ENCODE data around the gene SLC52A3.
A peak's percentile ranks its signal among the peaks of the same experiment; 100 is the strongest.
"Not testable (repeated sequence)": the region's sequence is repeated elsewhere in the genome, so short reads cannot be mapped to it uniquely, and the experiment has no call there.

The SLC52A3 gene

GRCh38 chr20:768426-768978 lies at the start of gene SLC52A3:
Gene SLC52A3 (minus strand): TSS chr20:768500. CDS start chr20:765774, 2,726 bp downstream.
- H3K4me3 ChIP-seq (ENCODE audit: low read length), result no peak within 1 kb of the TSS
- peaks cover 6% of the 10 kb centered on the region for H3K9me3 ChIP-seq (ENCODE audit: control insufficient read depth, low read length)
- no peaks in the 10 kb centered on the region for H3K36me3 ChIP-seq (ENCODE audit: control insufficient read depth, insufficient read depth, low read length, severe bottlenecking)
- H3K4me1 ChIP-seq (ENCODE audit: control insufficient read depth, insufficient read depth, low read length), result no peaks in the 10 kb centered on the region
- H3K27me3 ChIP-seq (replicated peaks; ENCODE audit: control insufficient read depth, insufficient read depth, low read length), result peaks cover 43% of the 10 kb centered on the region
- no peak within 1 kb of the TSS for H3K9ac ChIP-seq (ENCODE audit: low read length)
- no peak for DNase-seq (ENCODE audit: low read depth)

DNA sequence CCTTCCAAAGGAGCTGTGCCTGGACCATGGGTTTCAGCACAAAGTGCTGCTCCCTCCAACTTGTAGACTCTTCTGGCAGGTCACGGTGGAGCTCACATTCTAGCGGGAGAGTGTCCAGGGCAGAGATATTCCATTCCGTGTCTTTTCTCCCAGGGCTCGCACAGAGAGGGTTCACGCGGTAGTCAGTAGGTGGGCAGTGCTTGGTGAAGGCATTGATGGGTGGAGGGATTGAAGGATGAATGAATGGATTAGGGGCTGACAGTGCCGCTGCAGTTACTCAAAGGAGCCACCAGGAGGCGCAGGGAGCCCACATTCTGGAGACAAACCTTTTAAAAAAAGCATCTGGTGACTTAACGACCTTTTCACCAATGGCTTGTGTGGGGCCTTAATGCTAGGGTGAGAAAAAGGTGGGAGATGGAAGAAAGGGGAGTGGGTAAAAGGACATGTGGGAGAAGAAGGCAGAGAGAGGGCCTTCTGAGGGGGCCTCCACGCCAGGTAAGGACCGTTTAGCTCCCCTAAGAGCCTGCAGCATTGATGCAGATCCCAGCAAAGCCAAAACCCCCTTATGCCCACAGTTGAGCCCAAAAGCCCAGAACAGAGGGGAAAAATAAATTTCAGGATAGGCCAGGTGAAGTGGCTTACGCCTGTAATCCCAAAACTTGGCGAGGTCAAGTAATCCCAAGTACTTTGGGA lies 47.8 kb upstream of the SLC52A3 start:
- DNase-seq (ENCODE audit: low read depth), result peak; percentile 84
- H3K4me1 ChIP-seq (ENCODE audit: control insufficient read depth, insufficient read depth, low read length), result no peaks in the 10 kb centered on the region
- H3K9me3 ChIP-seq (ENCODE audit: control insufficient read depth, low read length), result no peaks in the 10 kb centered on the region
- H3K9ac ChIP-seq (ENCODE audit: low read length), result no peak overlapping the region
- H3K27me3 ChIP-seq (replicated peaks; ENCODE audit: control insufficient read depth, insufficient read depth, low read length), result peaks cover 30% of the 10 kb centered on the region
- no peak overlapping the region for H3K4me3 ChIP-seq (ENCODE audit: low read length)
- H3K36me3 ChIP-seq (ENCODE audit: control insufficient read depth, insufficient read depth, low read length, severe bottlenecking), result no peaks in the 10 kb centered on the region

- Histone ChIP-seq H3K4me3 (ENCODE audit: low read length) (no peak overlapping the region), H3K4me1 (ENCODE audit: control insufficient read depth, insufficient read depth, low read length) (no peaks in the 10 kb centered on the region), H3K27me3 (replicated peaks; ENCODE audit: control insufficient read depth, insufficient read depth, low read length) (peaks cover 30% of the 10 kb centered on the region), H3K36me3 (ENCODE audit: control insufficient read depth, insufficient read depth, low read length, severe bottlenecking) (no peaks in the 10 kb centered on the region), H3K9me3 (ENCODE audit: control insufficient read depth, low read length) (no peaks in the 10 kb centered on the region), H3K9ac (ENCODE audit: low read length) (no peak overlapping the region)
- DNase-seq (ENCODE audit: low read depth), result no peak
Observed at GRCh38 chr20:815226-815625, 46.9 kb upstream of the SLC52A3 start.

- Histone ChIP-seq H3K36me3 (ENCODE audit: control insufficient read depth, insufficient read depth, low read length, severe bottlenecking) (no peaks in the 10 kb centered on the region), H3K9me3 (ENCODE audit: control insufficient read depth, low read length) (no peaks in the 10 kb centered on the region), H3K9ac (ENCODE audit: low read length) (no peak overlapping the region), H3K27me3 (replicated peaks; ENCODE audit: control insufficient read depth, insufficient read depth, low read length) (peaks cover 29% of the 10 kb centered on the region), H3K4me3 (ENCODE audit: low read length) (no peak overlapping the region), H3K4me1 (ENCODE audit: control insufficient read depth, insufficient read depth, low read length) (no peaks in the 10 kb centered on the region)
- no peak for DNase-seq (ENCODE audit: low read depth)
Observed at GRCh38 chr20:813390-813789, 45.1 kb upstream of the SLC52A3 start.

DNA sequence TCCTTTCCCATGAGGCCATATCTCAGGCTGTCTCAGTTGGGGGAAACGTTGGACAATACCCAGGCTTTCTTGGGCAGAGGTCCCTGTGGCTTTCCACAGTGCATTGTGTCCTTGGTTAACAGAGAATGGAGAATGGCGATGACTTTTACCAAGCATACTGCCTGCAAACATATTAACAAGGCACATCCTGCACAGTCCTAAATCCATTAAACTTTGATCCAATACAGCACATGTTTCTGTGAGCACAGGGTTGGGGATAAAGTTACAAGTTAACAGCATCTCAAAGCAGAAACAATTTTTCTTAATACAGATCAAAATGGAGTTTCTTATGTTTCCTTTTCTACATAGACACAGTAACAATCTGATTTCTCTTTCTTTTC lies 44.1 kb upstream of the SLC52A3 start:
- not testable (repeated sequence) for H3K36me3 ChIP-seq (ENCODE audit: control insufficient read depth, insufficient read depth, low read length, severe bottlenecking); H3K9ac ChIP-seq (ENCODE audit: low read length); H3K9me3 ChIP-seq (ENCODE audit: control insufficient read depth, low read length); DNase-seq (ENCODE audit: low read depth); H3K4me3 ChIP-seq (ENCODE audit: low read length); H3K4me1 ChIP-seq (ENCODE audit: control insufficient read depth, insufficient read depth, low read length)
- peaks cover 29% of the 10 kb centered on the region for H3K27me3 ChIP-seq (replicated peaks; ENCODE audit: control insufficient read depth, insufficient read depth, low read length)

DNA sequence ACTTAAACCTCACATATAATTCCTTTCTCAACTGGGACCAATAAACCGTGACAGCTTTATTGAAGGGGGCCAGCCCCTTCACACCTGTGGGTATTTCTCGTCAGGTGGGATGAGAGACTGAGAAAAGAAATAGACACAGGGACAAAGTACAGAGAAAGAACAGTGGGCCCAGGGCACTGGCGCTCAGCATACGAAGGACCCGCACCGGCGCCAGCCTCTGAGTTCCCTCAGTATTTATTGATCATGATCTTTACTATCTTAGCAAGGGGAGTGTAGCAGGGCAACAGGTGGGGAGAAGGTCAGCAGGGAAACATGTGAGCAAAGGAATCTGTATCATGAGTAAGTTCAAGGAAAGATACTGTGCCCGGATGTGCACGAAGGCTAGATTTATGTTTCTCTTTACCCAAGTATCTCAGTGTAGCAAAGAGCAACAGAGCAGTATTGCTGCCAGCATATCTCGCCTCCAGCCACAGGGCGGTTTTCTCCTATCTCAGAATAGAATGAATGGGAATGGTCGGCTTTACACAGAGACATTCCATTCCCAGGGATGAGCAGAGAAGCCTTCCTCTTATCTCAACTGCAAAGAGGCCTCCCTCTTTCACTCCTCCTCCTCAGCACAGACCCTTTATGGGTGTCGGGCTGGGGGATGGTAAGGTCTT lies 43.6 kb upstream of the SLC52A3 start:
- H3K9ac ChIP-seq (ENCODE audit: low read length); H3K4me1 ChIP-seq (ENCODE audit: control insufficient read depth, insufficient read depth, low read length); H3K4me3 ChIP-seq (ENCODE audit: low read length); H3K9me3 ChIP-seq (ENCODE audit: control insufficient read depth, low read length); DNase-seq (ENCODE audit: low read depth); H3K36me3 ChIP-seq (ENCODE audit: control insufficient read depth, insufficient read depth, low read length, severe bottlenecking): not testable (repeated sequence)
- H3K27me3 ChIP-seq (replicated peaks; ENCODE audit: control insufficient read depth, insufficient read depth, low read length), result peaks cover 29% of the 10 kb centered on the region

DNA sequence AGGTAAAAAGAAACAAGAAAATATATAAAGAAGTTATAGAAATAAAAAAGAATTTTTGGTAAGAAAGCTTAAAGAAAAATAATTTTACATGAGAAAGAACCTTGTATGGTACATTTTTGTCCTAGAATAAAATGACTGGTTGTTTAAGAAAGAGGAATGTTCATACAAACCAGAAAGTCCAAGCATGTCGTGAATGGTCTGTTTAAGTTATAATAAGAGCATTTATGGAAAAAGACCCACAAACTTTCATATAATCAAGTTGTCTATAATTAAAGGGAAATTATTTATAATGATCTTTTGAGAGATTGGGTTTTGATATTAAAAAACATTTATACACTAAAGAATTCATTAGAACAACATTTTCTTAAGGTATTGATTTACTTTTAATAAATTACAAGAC lies 37.4 kb upstream of the SLC52A3 start:
- H3K4me3 ChIP-seq (ENCODE audit: low read length), result no peak overlapping the region
- peaks cover 5% of the 10 kb centered on the region for H3K27me3 ChIP-seq (replicated peaks; ENCODE audit: control insufficient read depth, insufficient read depth, low read length)
- peaks cover 20% of the 10 kb centered on the region for H3K9me3 ChIP-seq (ENCODE audit: control insufficient read depth, low read length)
- no peaks in the 10 kb centered on the region for H3K4me1 ChIP-seq (ENCODE audit: control insufficient read depth, insufficient read depth, low read length)
- H3K9ac ChIP-seq (ENCODE audit: low read length), result no peak overlapping the region
- no peaks in the 10 kb centered on the region for H3K36me3 ChIP-seq (ENCODE audit: control insufficient read depth, insufficient read depth, low read length, severe bottlenecking)
- peak; percentile 8 for DNase-seq (ENCODE audit: low read depth)

- Histone ChIP-seq H3K9me3 (ENCODE audit: control insufficient read depth, low read length) (peaks cover 18% of the 10 kb centered on the region), H3K36me3 (ENCODE audit: control insufficient read depth, insufficient read depth, low read length, severe bottlenecking) (no peaks in the 10 kb centered on the region), H3K9ac (ENCODE audit: low read length) (no peak overlapping the region), H3K27me3 (replicated peaks; ENCODE audit: control insufficient read depth, insufficient read depth, low read length) (peaks cover 3% of the 10 kb centered on the region), H3K4me1 (ENCODE audit: control insufficient read depth, insufficient read depth, low read length) (no peaks in the 10 kb centered on the region), H3K4me3 (ENCODE audit: low read length) (no peak overlapping the region)
- DNase-seq (ENCODE audit: low read depth), result no peak
Observed at GRCh38 chr20:801678-802077, 33.4 kb upstream of the SLC52A3 start.

- not testable (repeated sequence) for H3K9me3 ChIP-seq (ENCODE audit: control insufficient read depth, low read length); H3K4me1 ChIP-seq (ENCODE audit: control insufficient read depth, insufficient read depth, low read length); H3K9ac ChIP-seq (ENCODE audit: low read length); H3K27me3 ChIP-seq (replicated peaks; ENCODE audit: control insufficient read depth, insufficient read depth, low read length); H3K36me3 ChIP-seq (ENCODE audit: control insufficient read depth, insufficient read depth, low read length, severe bottlenecking); DNase-seq (ENCODE audit: low read depth); H3K4me3 ChIP-seq (ENCODE audit: low read length)
Observed at GRCh38 chr20:800026-800425, 31.7 kb upstream of the SLC52A3 start.

DNA sequence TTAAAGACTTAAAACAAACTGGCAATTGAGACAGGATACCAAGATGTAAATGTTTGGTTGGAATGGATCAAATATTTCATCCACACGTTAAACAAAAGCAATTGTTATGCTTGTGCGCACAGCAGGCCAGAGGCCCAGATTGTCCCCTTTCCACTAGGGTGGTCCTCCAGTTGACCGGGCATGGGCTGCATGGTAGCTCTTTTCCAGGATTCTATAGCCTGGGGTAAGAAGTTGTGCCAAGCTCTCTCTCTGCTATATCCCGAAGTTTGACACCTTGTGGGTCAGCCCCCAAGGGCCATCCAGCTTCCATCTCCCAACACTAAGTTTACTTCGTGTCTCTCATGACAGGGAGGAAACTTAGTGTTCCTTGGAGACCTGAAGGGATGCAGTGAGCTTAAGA lies 30.4 kb upstream of the SLC52A3 start:
- DNase-seq (ENCODE audit: low read depth); H3K4me1 ChIP-seq (ENCODE audit: control insufficient read depth, insufficient read depth, low read length); H3K9me3 ChIP-seq (ENCODE audit: control insufficient read depth, low read length); H3K4me3 ChIP-seq (ENCODE audit: low read length); H3K9ac ChIP-seq (ENCODE audit: low read length); H3K36me3 ChIP-seq (ENCODE audit: control insufficient read depth, insufficient read depth, low read length, severe bottlenecking): not testable (repeated sequence)
- H3K27me3 ChIP-seq (replicated peaks; ENCODE audit: control insufficient read depth, insufficient read depth, low read length), result peaks cover 12% of the 10 kb centered on the region

DNA sequence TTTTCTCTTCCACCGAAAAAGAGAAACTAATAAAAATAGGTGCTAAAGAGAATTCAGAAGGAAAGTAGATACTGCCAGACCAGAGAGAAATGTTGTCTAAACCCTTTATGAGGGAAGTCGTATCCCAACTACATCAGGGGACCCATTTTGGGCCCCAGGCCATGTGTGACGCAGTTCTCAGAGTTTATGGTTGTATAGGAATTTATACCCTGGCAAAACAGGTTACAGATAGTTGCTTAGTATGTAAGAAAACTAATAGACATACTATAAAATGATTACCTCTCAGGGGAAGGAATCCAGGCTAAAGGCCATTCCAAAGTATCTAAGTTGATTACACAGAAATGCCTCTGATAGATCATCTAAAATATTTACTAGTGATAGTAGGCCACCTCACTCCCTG lies 28.6 kb upstream of the SLC52A3 start:
- Histone ChIP-seq H3K9me3 (ENCODE audit: control insufficient read depth, low read length) (peaks cover 3% of the 10 kb centered on the region), H3K9ac (ENCODE audit: low read length) (no peak overlapping the region), H3K4me1 (ENCODE audit: control insufficient read depth, insufficient read depth, low read length) (no peaks in the 10 kb centered on the region), H3K4me3 (ENCODE audit: low read length) (no peak overlapping the region), H3K36me3 (ENCODE audit: control insufficient read depth, insufficient read depth, low read length, severe bottlenecking) (no peaks in the 10 kb centered on the region), H3K27me3 (replicated peaks; ENCODE audit: control insufficient read depth, insufficient read depth, low read length) (peaks cover 12% of the 10 kb centered on the region)
- DNase-seq (ENCODE audit: low read depth), result no peak
